ENCODE results near the gene GPR180. TPM values are rescaled to one million over a fixed set of nuclear protein-coding genes. Genes with fewer than 3 reads are reported as not detected.

Gene GPR180
- total RNA-seq, 1 donor, result 12.6 TPM

DNA sequence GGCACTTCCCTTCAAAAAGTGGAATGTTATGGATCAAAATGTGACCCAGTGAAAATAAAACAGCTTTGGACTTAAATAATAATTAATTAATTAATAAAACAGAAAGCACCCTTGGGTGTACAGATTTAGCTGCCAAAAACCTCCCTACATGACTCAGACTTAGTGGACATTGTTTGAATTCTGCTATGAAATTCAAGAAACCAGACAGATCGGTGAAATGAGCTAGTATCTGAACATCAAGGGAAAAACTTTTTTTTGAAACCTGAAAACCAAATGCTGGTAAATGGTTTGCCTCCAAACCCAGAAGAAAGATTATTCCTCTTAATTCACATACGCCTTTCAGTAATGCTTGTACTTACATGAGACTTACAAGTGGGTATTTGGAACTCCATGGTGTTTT lies 77.2 kb downstream of the GPR180 start:
- no peak for DNase-seq (ENCODE audit: low read depth)
- TF ChIP-seq, protein P1, sequence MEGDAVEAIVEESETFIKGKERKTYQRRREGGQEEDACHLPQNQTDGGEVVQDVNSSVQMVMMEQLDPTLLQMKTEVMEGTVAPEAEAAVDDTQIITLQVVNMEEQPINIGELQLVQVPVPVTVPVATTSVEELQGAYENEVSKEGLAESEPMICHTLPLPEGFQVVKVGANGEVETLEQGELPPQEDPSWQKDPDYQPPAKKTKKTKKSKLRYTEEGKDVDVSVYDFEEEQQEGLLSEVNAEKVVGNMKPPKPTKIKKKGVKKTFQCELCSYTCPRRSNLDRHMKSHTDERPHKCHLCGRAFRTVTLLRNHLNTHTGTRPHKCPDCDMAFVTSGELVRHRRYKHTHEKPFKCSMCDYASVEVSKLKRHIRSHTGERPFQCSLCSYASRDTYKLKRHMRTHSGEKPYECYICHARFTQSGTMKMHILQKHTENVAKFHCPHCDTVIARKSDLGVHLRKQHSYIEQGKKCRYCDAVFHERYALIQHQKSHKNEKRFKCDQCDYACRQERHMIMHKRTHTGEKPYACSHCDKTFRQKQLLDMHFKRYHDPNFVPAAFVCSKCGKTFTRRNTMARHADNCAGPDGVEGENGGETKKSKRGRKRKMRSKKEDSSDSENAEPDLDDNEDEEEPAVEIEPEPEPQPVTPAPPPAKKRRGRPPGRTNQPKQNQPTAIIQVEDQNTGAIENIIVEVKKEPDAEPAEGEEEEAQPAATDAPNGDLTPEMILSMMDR (IDR thresholded peaks at IDR 0.05; ENCODE audit: insufficient read depth, low read length), result no peak
- no peak overlapping the region for H3K4me3 ChIP-seq (ENCODE audit: low read depth, low read length)

DNA sequence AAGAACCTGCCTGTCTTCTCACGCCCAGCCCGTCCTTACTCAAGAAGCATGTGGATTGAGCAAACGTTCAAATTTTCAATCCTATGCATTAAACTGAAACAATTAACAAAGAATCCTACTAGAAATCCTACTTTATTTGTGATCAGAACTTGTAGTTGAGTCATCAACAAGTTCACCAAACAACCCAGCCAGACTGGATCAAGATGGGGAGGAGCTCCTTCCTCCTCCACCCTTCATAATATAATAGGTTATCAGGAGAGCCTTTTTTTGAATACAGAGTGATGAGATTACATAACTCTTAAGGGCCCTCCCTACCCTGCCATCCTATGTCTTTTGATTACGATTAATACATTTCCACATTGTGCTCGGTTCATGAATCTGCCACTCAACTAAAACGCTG lies 78.0 kb downstream of the GPR180 start:
- no peak for DNase-seq (ENCODE audit: low read depth)
- H3K4me3 ChIP-seq (ENCODE audit: low read depth, low read length), result no peak overlapping the region
- TF ChIP-seq, protein P1 (IDR thresholded peaks at IDR 0.05; ENCODE audit: insufficient read depth, low read length), result no peak

DNA sequence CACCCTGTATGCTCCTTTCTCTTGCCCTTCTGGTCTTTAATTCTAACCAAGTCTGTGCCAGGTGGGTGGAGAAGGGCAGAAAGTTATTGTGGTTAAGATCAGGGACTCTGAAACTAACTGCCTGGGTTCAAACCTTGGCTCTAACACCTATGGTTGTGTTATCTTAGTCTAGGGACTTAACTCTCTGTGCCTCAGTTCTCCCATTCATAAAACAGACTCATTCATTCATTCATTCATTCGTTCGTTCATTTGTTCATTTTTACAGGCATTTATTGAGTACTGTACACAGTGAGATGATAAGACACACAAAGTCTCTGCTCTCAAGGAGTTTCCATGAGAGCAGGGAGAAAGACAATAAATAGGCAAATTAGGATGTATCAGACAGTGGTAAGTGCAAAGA lies 80.6 kb downstream of the GPR180 start:
- DNase-seq (ENCODE audit: low read depth), result no peak
- no peak overlapping the region for H3K4me3 ChIP-seq (ENCODE audit: low read depth, low read length)
- TF ChIP-seq, protein P1 (IDR thresholded peaks at IDR 0.05; ENCODE audit: insufficient read depth, low read length), result no peak

DNA sequence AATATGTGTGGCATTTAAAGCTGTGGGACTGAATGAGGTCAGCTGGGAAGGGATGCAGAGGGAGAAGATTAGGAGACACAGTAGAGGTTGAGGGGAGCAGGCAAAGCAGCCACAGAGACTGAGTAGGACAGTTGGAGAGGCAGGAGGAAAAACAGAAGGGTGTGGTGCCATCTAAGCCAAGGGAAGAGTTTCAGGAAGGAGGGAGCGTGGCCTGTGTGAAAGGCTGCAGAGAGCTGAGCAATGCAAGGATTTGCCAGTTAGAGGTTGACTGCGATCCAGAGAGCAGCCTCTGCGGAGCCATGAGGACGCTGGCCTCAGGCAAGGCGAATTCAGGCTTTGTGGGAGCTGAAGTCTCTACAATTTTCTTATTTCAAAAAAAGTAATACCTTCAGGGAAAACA lies 81.8 kb downstream of the GPR180 start:
- TF ChIP-seq, protein P1 (IDR thresholded peaks at IDR 0.05; ENCODE audit: insufficient read depth, low read length), result no peak
- peak; percentile 21 for DNase-seq (ENCODE audit: low read depth)
- H3K4me3 ChIP-seq (ENCODE audit: low read depth, low read length), result no peak overlapping the region

Small RNAs within 50 kb of the gene (small RNA-seq; reads per million reads assigned to genes)
- gene RNA5SP36, result not detected

Other genes starting within 250 kb of the GPR180 start
- gene DCT, start 122.2 kb upstream of the GPR180 start, total RNA-seq (ENCODE audit: low replicate concordance), result under 0.01 and 1.1 TPM in 2 replicates
- 3.0 and 14.9 TPM in 2 replicates for gene TGDS, start 5.7 kb upstream of the GPR180 start, total RNA-seq (ENCODE audit: low replicate concordance)
- gene SOX21, start 110.7 kb downstream of the GPR180 start, total RNA-seq (ENCODE audit: low replicate concordance), result 0.09 TPM in 1 of 2 replicates, not detected in the other